DMS114 treated with DMSO at 0.1 percent for 48 hours (cell line): ENCODE measurements around the gene ZNF615.
"Not testable (repeated sequence)": the region's sequence is repeated elsewhere in the genome, so short reads cannot be mapped to it uniquely, and the experiment has no call there.

Source experiments
- DNase-seq: peaks from one replicate; lab custom pipeline; 2025; ENCODE audit not compliant: unreplicated experiment; lab: John Stamatoyannopoulos, UW

The ZNF615 gene

GRCh38 chr19:51980926-51981325, 27.1 kb downstream of the ZNF615 start:
- DNase-seq, result not testable (repeated sequence)

GRCh38 chr19:51980116-51980736, 27.8 kb downstream of the ZNF615 start:
- DNase-seq, result no peak

DNA sequence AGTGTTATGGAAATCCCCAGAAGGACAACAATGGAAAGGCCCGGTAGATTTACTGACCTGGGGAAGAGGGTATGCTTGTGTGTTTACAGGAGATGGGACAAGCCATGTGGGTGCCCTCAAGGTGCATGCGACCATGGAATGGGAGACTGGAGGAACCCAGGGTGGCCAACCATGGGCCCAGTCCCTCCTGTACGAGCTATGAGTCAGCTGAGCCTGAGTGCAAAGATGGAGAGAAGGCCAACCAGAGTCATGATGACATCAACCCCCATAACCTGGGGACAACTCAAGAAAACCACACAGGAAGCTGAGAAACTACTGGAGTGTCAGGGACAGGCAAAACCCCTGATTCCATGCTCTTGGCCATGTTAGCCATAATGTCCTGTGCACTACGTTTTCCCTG, 29.1 kb downstream of the ZNF615 start:
- DNase-seq, result no peak

GRCh38 chr19:51977346-51977745, 30.7 kb downstream of the ZNF615 start:
- DNase-seq, result no peak

DNA sequence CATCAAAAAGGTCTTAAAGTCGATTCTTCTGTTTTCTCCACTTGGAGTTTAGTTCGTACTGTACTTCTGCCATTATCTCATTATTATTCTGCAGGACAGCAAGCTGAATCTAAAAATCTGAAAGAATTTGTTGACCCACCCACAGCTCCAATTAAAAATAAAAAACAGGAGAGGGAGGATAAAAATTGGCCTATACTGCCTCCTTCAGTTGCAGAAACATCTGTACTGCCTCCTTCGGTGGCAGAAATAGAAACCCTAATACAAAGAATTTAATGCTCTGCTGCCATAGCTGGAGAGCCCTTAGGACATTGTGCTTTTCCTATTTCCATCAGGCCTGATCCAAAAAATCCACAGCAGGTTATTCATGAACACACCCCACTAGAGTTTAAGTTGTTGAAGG, 31.2 kb downstream of the ZNF615 start:
- DNase-seq, result no peak

GRCh38 chr19:51975787-51976186, 32.2 kb downstream of the ZNF615 start:
- DNase-seq, result not testable (repeated sequence)

- DNase-seq, result no peak
Observed at GRCh38 chr19:51971624-51972023, 36.4 kb downstream of the ZNF615 start.

DNA sequence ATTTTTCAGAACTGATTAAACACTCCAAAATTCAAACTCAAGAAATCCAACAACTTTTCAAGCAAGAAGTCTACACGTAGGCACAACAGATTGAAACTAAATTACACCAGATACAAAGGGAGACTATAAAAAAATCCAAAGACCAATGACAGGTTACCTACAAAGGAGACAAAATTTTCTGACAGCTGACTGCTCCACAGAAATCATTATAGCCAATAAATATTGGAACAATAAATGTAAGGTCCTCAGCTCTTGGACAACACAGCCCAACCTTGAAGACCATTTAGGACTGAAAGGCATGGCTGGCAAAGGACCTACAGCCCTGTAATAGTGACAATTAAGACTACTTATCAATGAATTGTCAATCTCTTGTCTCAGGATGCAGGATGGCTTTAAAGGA, 37.3 kb downstream of the ZNF615 start:
- no peak for DNase-seq

GRCh38 chr19:51965583-51965982, 42.4 kb downstream of the ZNF615 start:
- no peak for DNase-seq

- DNase-seq, result not testable (repeated sequence)
Observed at GRCh38 chr19:51960621-51961233, 47.3 kb downstream of the ZNF615 start.

DNA sequence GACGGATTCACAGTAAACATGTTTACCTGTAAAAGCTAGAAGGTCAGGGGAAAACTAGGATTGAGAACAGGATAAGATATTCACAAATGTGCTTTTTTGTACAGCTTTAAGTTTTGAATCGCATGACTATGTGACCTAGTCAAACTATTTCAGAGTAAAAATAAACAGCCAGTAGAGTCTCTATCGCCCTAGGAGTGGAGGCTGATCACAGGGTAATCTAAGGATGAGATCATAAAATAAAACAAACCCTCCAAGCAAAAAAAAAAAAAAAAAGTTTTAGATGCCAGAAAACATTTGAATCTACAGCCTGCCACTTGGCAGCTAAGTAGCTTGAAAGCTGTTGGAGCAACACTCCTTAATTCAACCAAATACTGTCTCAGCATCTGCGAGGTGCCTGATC, 48.2 kb downstream of the ZNF615 start:
- DNase-seq, result no peak

DNA sequence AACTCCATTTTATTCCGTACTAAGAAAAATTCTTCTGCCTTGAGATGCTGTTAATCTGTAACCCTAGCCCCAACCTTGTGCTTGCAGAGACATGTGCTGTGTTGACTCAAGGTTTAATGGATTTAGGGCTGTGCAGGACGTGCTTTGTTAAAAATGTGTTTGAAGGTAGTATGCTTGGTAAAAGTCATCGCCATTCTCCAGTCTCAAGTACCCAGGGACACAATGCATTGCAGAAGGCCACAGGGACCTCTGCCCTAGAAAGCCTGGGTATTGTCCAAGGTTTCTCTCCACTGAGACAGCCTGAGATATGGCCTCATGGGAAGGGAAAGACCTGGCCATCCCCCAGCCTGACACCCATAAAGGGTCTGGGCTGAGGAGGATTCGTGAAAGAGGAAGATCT, 50.2 kb downstream of the ZNF615 start:
- DNase-seq, result not testable (repeated sequence)

DNA sequence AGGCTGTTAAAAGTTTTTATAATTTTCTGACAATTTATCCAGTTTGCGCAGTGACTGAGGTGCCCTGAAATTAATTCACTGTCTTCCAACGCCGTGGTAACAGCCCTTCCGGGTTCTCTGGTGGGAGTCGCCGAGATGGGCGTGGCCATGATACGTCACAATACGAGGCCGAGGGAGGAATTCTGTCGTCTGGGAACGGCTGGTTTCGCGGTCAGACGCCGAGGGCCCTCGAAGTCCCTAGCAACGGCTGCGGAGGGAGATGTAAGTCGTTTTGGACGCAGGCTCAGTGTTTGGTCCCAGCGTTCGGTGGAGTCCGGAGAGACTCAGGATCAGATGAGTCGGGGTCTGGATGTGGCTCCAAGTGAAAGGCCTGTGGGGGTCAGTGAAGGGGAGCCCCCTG, 59.0 kb downstream of the ZNF615 start:
- no peak for DNase-seq

- no peak for DNase-seq
Observed at GRCh38 chr19:51946602-51947001, 61.4 kb downstream of the ZNF615 start.

DNA sequence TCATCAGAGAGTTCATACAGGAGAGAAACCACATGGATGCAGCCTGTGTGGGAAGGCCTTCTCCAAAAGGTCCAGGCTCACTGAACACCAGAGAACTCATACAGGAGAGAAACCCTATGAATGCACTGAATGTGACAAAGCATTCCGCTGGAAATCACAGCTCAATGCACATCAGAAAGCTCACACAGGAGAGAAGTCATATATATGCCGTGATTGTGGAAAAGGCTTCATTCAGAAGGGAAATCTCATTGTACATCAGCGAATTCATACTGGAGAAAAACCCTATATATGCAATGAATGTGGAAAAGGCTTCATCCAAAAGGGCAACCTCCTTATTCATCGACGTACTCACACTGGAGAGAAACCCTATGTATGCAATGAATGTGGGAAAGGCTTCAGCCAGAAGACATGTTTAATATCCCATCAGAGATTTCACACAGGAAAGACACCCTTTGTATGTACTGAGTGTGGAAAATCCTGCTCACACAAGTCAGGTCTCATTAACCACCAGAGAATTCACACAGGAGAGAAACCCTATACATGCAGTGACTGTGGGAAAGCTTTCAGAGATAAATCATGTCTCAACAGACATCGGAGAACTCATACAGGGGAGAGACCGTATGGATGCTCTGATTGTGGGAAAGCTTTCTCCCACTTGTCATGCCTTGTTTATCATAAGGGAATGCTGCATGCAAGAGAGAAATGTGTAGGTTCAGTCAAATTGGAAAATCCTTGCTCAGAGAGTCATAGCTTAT, 63.0 kb downstream of the ZNF615 start:
- no peak for DNase-seq
